Pancreas (tissue), 10 donors: ENCODE measurements around the gene SLC39A2. TPM values are rescaled to one million over a fixed set of nuclear protein-coding genes. Genes with fewer than 3 reads are reported as not detected.

ENCODE experiments used
- ATAC-seq, 4 donors: fragments of 200-7000 bp; cut with Tn5 transposase; one replicate each; pipeline versions ENCODE4 v1.8.0 to v1.9.1; 2020; ENCODE audit warnings: mild to moderate bottlenecking in 4 of 4, moderate library complexity in 4 of 4
- DNase-seq, 6 donors: peaks; one replicate each; pipeline ENCODE4 v3.0.0-alpha.2; 2020
- FAIRE-seq: peaks from 2 replicates; lab custom pipeline; 2012; peaks lifted over from hg19 to GRCh38; lab: Jason Lieb, UNC
- H3K27ac ChIP-seq, 4 donors: fragments of 200-600 bp; sonication (generic); 1 replicate in 3 of 4; 2 replicates in 1 of 4; pipeline versions ENCODE4 v1.5.0 to v1.8.0; 2020
- H3K27me3 ChIP-seq, 4 donors: fragments of 200-600 bp; one replicate each; pipeline ENCODE4 v1.8.0; 2021
- H3K36me3 ChIP-seq, 3 donors: fragments of 200-600 bp; sonication (generic) in 1 of 3; one replicate each; pipeline versions ENCODE4 v1.5.0 to v1.8.0; 2020 to 2021
- H3K4me1 ChIP-seq, 3 donors: fragments of 200-600 bp; one replicate each; pipeline ENCODE4 v1.8.0; 2021
- H3K4me3 ChIP-seq, 4 donors: fragments of 200-600 bp; sonication (generic) in 2 of 4; one replicate each; pipeline versions ENCODE4 v1.5.0 to v1.8.0; 2020 to 2021
- H3K9me3 ChIP-seq, 4 donors: fragments of 200-600 bp; one replicate each; pipeline ENCODE4 v1.8.0; 2021
- WGBS, 2 donors: extraction: QIAGEN DNeasy Blood & Tissue Kit; methylation state at CpG; one replicate each; pipeline ENCODE4 v1.1.7; 2013; 5-methylcytosine and 5-hydroxymethylcytosine counted together
- intact Hi-C, 3 donors: fragments of 100-400 bp; cut with DNase I; formaldehyde crosslinking; loops; one replicate each; pipeline versions ENCODE4 v1.11.1 to v1.14.2; 2022
- polyA plus RNA-seq, 2 donors: library from polyadenylated mRNA; stranded (reverse); fragments of 200-250 nt; gene quantifications; one replicate each; pipeline ENCODE4 v1.2.3, GENCODE V29; 2013
- total RNA-seq, 6 donors: library from RNA; stranded (reverse); fragmentation: NEBNext Ultra II Directional in 4 of 6; extraction: Animal tissue kit (Norgen Biotek cat#: 25700) in 4 of 6; gene quantifications; one replicate each; pipeline versions ENCODE4 v1.2.1 to v1.2.4, GENCODE V29; 2021 to 2023
- TF ChIP-seq, protein P1 (sequence below), 4 donors: fragments of 200-600 bp; sonication (generic) in 3 of 4; IDR thresholded peaks; one replicate each; pipeline versions ENCODE4 v1.5.0 to v1.8.0; 2021; ENCODE audit warnings: antibody characterized with exemption in 4 of 4
- donor health status: healthy with polysubstance abuse.
- donor health status: DM: no; HTN: no; CAD: no; lungs with moderate emphysema.
- donor health status: DM: no; HTN: no; CAD: no.
- donor health status: control.
- donor health status: control.
- donor health status: Bipolar disorder and iron deficiency.
- donor health status: DM: yes; HTN: yes; CAD: no.
- donor health status: DM: no; HTN: no; CAD: no.
- donor health status: DM: no; HTN: no; CAD: no.
- donor health status: DM: yes; HTN: yes; CAD: no.

The SLC39A2 gene
- total and polyA plus RNA-seq, 8 donors: 0.09 TPM; not detected in 7

GRCh38 chr14:20997115-20997514 lies 2.0 kb upstream of the SLC39A2 start:
- no peaks in the 10 kb centered on the region for H3K4me1 ChIP-seq
- no peak overlapping the region for H3K4me3 ChIP-seq
- H3K36me3 ChIP-seq: peaks cover 9 to 52% (median 33%) of the 10 kb centered on the region in 3 donors
- intact Hi-C loops: no loop called here
- WGBS, 2 donors: 44 to 49% methylated on average over 4 of the region's 4 CpGs
- no peaks in the 10 kb centered on the region for H3K9me3 ChIP-seq
- no peak overlapping the region for H3K27ac ChIP-seq
- DNase-seq: no peak
- H3K27me3 ChIP-seq: no peaks in the 10 kb centered on the region
- TF ChIP-seq, protein P1, sequence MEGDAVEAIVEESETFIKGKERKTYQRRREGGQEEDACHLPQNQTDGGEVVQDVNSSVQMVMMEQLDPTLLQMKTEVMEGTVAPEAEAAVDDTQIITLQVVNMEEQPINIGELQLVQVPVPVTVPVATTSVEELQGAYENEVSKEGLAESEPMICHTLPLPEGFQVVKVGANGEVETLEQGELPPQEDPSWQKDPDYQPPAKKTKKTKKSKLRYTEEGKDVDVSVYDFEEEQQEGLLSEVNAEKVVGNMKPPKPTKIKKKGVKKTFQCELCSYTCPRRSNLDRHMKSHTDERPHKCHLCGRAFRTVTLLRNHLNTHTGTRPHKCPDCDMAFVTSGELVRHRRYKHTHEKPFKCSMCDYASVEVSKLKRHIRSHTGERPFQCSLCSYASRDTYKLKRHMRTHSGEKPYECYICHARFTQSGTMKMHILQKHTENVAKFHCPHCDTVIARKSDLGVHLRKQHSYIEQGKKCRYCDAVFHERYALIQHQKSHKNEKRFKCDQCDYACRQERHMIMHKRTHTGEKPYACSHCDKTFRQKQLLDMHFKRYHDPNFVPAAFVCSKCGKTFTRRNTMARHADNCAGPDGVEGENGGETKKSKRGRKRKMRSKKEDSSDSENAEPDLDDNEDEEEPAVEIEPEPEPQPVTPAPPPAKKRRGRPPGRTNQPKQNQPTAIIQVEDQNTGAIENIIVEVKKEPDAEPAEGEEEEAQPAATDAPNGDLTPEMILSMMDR (IDR thresholded peaks at IDR 0.05): no peak
- ATAC-seq: no peak
- no peak for FAIRE-seq

GRCh38 chr14:20997564-20997963 lies 1.5 kb upstream of the SLC39A2 start:
- Histone ChIP-seq H3K36me3 (peaks cover 9 to 48% (median 31%) of the 10 kb centered on the region in 3 donors), H3K27ac (no peak overlapping the region), H3K4me3 (no peak overlapping the region), H3K4me1 (no peaks in the 10 kb centered on the region), H3K9me3 (no peaks in the 10 kb centered on the region), H3K27me3 (no peaks in the 10 kb centered on the region)
- WGBS, 2 donors: 57 to 59% methylated on average over 6 of the region's 6 CpGs
- no peak for DNase-seq
- TF ChIP-seq, protein P1 (IDR thresholded peaks at IDR 0.05): no peak
- FAIRE-seq: no peak
- no peak for ATAC-seq
- intact Hi-C loops: no loop called here

DNA sequence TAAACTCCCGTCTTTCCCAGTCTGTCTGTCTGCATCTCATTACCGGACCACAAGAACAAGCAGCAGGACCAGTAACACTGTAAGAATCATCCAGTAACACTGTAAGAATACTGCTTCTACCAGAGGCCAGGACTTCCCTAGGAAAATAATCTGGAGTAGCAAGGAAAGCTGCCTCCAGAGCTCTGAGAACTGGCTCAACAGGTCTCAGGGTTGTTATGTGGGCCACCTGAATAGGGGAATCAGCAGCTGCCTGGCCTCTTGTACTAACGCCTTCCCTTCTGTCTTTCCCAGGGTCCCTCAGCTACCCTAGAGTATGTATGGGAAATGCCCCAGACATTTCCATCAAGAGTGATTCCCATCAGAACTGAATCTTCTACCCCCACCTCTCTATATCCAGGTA lies 954 bp upstream of the SLC39A2 start:
- FAIRE-seq: no peak
- Histone ChIP-seq H3K27me3 (no peaks in the 10 kb centered on the region), H3K4me3 (no peak overlapping the region), H3K36me3 (peaks cover 9 to 42% (median 25%) of the 10 kb centered on the region in 3 donors), H3K4me1 (no peaks in the 10 kb centered on the region), H3K9me3 (no peaks in the 10 kb centered on the region), H3K27ac (no peak overlapping the region)
- DNase-seq: no peak
- 49 to 68% methylated on average over 3 of the region's 3 CpGs for WGBS, 2 donors
- TF ChIP-seq, protein P1 (IDR thresholded peaks at IDR 0.05): no peak
- intact Hi-C loops: no loop called here
- ATAC-seq: no peak

GRCh38 chr14:20999591-20999990 lies 498 bp downstream of the SLC39A2 start:
- H3K4me1 ChIP-seq: no peaks in the 10 kb centered on the region
- H3K4me3 ChIP-seq: no peak overlapping the region
- ATAC-seq (no peak), DNase-seq (no peak), FAIRE-seq (no peak)
- peaks cover 9 to 27% (median 21%) of the 10 kb centered on the region in 3 donors for H3K36me3 ChIP-seq
- TF ChIP-seq, protein P1 (IDR thresholded peaks at IDR 0.05): no peak
- H3K9me3 ChIP-seq: no peaks in the 10 kb centered on the region
- 63 to 66% methylated on average over 4 of the region's 4 CpGs for WGBS, 2 donors
- no peaks in the 10 kb centered on the region for H3K27me3 ChIP-seq
- intact Hi-C loops: no loop called here
- no peak overlapping the region for H3K27ac ChIP-seq

- no peaks in the 10 kb centered on the region for H3K9me3 ChIP-seq
- ATAC-seq (no peak), DNase-seq (no peak), FAIRE-seq (no peak)
- TF ChIP-seq, protein P1 (IDR thresholded peaks at IDR 0.05): no peak
- no peaks in the 10 kb centered on the region for H3K4me1 ChIP-seq
- WGBS, 2 donors: 73 to 78% methylated on average over 7 of the region's 7 CpGs
- no peak overlapping the region for H3K27ac ChIP-seq
- intact Hi-C loops: no loop called here
- H3K36me3 ChIP-seq: peaks cover 0 to 12% (median 6%) of the 10 kb centered on the region in 3 donors
- no peak overlapping the region for H3K4me3 ChIP-seq
- H3K27me3 ChIP-seq: no peaks in the 10 kb centered on the region
These were observed 2.1 kb downstream of the SLC39A2 start for GRCh38 chr14:21001218-21001617.
